ENCODE measurements around the gene COL7A1.

Gene COL7A1
- 0.85 to 4.1 (median 2.0) reads per million in 9 experiments for total RNA-seq

DNA sequence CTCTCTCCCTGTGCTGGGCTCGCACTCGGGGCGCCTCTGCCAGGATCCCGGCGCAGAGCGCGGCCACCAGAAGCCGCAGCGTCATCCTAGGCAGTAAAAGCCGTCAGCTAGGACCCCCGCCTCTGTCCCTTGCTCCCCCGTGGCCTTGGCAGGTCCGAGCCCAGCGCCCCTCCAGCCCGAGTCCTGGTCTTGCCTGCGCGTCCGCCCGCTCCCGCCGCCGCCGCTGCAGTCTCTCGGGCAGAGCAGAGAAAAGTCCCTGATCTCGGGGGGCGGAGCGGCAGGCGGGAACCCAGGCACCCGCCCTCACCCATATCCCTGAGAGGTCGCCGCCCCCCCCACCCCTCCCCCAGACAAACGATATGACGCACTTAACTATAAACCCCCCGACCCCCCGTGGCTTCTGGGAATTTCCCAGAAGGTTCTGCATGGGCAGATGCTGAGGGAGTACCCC lies at the start of gene COL7A1:
TSS of gene COL7A1 (minus strand) at position 255 of the 451 bp plus-strand sequence. CDS start at position 85, 170 bp downstream.
- DNase-seq (no peak), ATAC-seq (replicated peaks) (peak; percentile 34)
- H3K4me1 Mint-ChIP-seq (ENCODE audit: low read depth in 2 of 2) = peaks cover 4% of the 10 kb centered on the region in 2 donors
- peak within 1 kb of the TSS in 1 of 2 donors; percentile 18 for H3K27ac Mint-ChIP-seq
- no peaks in the 10 kb centered on the region for H3K9me3 Mint-ChIP-seq
- H3K36me3 Mint-ChIP-seq (ENCODE audit: insufficient read depth) = peaks cover 15% of the 10 kb centered on the region
- H3K27me3 Mint-ChIP-seq = peaks cover 34 to 57% of the 10 kb centered on the region in 2 donors
- peak within 1 kb of the TSS; percentile 0 to 18 for H3K4me3 Mint-ChIP-seq

DNA sequence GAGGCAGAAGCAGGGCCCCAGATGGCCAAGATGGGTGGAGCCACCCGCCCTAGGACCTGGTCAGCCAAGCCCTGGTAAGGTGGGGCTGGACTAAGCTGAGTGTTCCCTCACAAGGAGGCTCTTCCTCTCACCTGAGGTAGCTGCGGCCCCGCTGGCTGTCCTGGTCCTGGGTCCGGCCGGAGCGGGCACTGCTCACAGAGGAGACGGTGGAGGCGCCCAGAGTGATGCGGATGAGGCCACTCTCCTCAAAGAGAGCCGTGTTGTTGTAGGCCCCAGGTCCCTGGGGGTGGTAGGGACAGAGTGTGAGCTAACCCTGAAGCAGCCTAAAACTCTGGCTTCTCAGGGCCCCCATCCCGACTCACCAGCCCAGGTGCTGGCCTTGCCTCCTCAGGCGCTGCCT lies 47.5 kb upstream of the COL7A1 start:
- Mint-ChIP-seq H3K27ac (no peak overlapping the region), H3K36me3 (ENCODE audit: insufficient read depth) (peaks cover 9% of the 10 kb centered on the region), H3K4me1 (ENCODE audit: low read depth in 2 of 2) (peaks cover 0 to 2% of the 10 kb centered on the region in 2 donors), H3K9me3 (no peaks in the 10 kb centered on the region), H3K27me3 (peaks cover 0 to 9% of the 10 kb centered on the region in 2 donors), H3K4me3 (no peak overlapping the region)
- ATAC-seq (replicated peaks) = no peak
- DNase-seq = no peak

DNA sequence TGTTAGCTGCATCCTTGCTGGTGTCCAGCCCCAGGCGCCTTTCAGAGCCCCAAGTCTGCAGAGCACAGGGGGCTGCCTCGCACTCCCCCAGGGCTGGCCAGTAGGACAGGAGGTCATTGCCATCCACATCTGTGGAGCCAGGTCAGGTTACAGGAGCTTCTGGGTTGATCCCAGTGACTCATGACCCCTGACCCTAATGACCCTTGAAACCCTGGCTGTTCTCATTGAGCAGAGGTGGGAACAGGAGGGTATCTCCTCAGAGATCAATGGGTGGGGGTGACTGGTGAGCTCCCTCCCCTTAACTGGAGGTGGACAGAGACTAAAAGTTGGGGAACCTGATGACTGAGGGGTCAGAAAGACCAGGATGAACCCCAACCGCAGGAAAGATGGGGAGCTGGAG lies 46.3 kb upstream of the COL7A1 start:
- H3K27me3 Mint-ChIP-seq = peaks cover 0 to 9% of the 10 kb centered on the region in 2 donors
- peaks cover 9% of the 10 kb centered on the region for H3K36me3 Mint-ChIP-seq (ENCODE audit: insufficient read depth)
- H3K27ac Mint-ChIP-seq = no peak overlapping the region
- peaks cover 0 to 5% of the 10 kb centered on the region in 2 donors for H3K4me1 Mint-ChIP-seq (ENCODE audit: low read depth in 2 of 2)
- no peaks in the 10 kb centered on the region for H3K9me3 Mint-ChIP-seq
- no peak overlapping the region for H3K4me3 Mint-ChIP-seq
- ATAC-seq (replicated peaks) = no peak
- no peak for DNase-seq

DNA sequence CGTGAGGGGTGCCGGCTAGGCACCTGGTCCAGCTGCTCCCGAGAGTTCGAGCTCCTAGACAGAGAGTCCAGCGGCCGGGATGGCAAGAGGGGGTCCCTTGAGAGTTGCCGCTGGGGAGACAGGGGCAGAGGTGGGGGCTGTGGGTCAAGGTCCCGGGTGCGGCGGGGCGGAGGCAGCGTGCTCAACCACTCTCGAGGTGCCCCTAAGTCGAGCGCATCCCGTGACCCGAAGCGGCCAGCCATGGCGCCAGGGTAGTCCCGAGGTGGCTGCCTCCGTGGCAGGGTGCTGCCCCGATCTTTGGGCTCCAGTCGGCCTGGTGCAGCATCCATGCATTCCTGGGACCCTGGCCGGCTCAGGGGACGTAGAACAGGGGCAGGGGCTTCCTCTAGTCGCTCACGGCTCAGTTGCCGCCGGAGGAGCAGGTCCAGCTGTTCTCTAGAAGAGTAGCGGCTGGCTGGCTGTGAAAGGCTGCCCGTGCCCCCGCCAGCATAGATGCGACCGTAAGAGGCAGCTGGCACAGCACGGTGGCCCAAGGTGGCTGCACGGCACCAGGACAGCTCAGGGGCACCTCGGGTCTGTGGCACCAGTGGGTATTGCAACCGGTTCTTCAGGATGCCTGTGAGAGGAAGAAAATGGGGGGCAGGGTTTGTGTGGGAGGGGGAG lies 44.9 kb upstream of the COL7A1 start:
- Mint-ChIP-seq H3K36me3 (ENCODE audit: insufficient read depth) (peaks cover 12% of the 10 kb centered on the region), H3K27ac (no peak overlapping the region), H3K4me1 (ENCODE audit: low read depth in 2 of 2) (peaks cover 0 to 8% of the 10 kb centered on the region in 2 donors), H3K9me3 (no peaks in the 10 kb centered on the region), H3K4me3 (no peak overlapping the region), H3K27me3 (peaks cover 0 to 9% of the 10 kb centered on the region in 2 donors)
- no peak for DNase-seq
- ATAC-seq (replicated peaks) = no peak

DNA sequence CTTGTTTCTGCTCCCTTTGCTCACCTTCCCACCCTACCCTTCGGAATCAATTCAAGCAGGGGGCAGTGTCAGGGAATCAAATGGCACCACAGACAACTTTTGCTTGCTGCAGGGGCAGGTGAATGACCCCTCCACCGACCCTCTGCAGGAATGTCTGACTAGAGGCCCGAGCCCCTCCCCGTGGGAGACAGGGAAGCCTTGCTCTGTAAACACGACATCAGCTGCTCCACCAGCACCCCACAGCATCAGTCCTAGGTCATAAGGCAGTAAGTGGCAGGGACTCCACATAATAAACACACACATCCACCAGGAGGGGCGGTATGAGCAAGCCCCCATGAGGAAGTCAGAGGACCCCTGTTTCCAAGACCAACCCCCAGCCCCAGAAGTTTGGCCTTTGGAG lies 42.2 kb upstream of the COL7A1 start:
- H3K4me1 Mint-ChIP-seq (ENCODE audit: low read depth in 2 of 2) = peaks cover 10 to 18% of the 10 kb centered on the region in 2 donors
- peak overlapping the region in 1 of 2 donors; percentile 54 for H3K27ac Mint-ChIP-seq
- H3K36me3 Mint-ChIP-seq (ENCODE audit: insufficient read depth) = peaks cover 8% of the 10 kb centered on the region
- H3K27me3 Mint-ChIP-seq = peaks cover 0 to 9% of the 10 kb centered on the region in 2 donors
- ATAC-seq (replicated peaks) = no peak
- peak overlapping the region in 1 of 2 donors; percentile 62 for H3K4me3 Mint-ChIP-seq
- H3K9me3 Mint-ChIP-seq = no peaks in the 10 kb centered on the region
- no peak for DNase-seq

DNA sequence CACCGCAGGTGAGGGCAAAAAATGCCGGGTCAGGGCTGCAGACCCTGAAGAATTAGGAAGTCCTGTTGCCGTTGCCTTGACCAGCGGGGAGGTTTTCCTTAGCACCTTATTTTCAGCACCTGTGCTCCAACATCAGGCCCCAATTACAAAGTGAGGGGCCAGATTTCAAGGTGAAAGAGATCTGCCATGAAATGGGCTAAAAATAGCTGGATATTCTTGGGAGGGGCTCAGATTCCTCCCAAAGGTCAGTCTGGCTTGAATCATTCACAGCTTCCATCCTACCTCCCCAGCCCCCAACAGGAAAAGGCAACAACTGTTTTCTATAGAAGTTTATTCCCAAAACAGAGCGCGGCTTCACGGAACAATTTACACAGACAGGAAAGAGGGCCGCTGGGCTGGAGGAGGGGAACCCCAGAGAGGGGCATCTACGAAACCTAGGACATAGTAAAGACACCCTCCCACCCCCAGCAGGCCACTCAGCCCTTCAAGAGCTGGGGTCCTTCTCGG lies 41.1 kb upstream of the COL7A1 start:
- ATAC-seq (replicated peaks) = no peak
- no peak for DNase-seq
- H3K9me3 Mint-ChIP-seq = no peaks in the 10 kb centered on the region
- peaks cover 2% of the 10 kb centered on the region for H3K36me3 Mint-ChIP-seq (ENCODE audit: insufficient read depth)
- H3K4me1 Mint-ChIP-seq (ENCODE audit: low read depth in 2 of 2) = peaks cover 14 to 18% of the 10 kb centered on the region in 2 donors
- no peaks in the 10 kb centered on the region for H3K27me3 Mint-ChIP-seq
- peak overlapping the region; percentile 80 to 89 for H3K4me3 Mint-ChIP-seq
- H3K27ac Mint-ChIP-seq = no peak overlapping the region

DNA sequence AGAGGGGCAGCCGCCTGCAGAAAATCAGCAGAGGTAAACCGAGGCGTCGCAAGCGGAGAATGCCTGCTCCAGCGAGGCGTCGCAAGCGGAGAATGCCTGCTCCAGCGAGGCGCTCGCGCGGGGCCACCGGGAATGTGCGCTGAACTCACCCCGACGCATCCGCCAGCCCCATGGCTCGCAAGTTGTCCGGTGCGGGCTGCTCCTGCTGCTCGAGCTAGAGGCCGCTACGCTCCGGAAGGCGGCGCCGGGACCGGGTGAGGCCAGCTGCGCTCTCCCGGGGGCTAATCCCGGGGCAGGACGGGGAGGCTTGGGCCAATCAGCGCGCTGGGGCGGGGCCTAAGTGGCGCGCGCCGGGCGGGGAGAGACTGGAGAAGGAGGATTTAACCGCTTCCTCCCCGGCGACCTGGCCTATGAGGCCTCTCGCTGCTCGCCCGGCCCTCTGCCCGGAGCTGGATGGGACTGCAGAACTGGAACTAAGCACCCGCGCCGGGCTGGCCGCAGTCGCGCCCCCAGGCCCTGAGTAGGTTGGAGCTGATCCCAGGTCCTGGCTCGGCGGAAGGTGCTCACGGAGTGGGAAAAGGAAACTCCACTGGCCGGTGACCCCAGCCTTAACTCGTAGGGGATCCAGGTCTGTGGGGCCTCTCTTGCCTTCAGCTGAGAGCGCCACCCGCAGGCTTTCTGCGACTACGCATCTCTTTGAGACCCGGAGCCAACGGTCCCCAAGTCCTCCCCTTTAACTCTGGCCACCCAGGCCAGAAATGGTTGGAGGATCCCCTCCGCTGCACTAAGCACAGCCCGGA lies 40.3 kb upstream of the COL7A1 start, which contains the start of gene SLC26A6:
TSS of gene SLC26A6 (minus strand) at position 240 of the 800 bp plus-strand sequence. CDS start at position 172, 68 bp downstream.
- Mint-ChIP-seq H3K4me3 (peak within 1 kb of the TSS; percentile 80 to 89), H3K9me3 (no peaks in the 10 kb centered on the region), H3K36me3 (ENCODE audit: insufficient read depth) (peaks cover 2% of the 10 kb centered on the region), H3K4me1 (ENCODE audit: low read depth in 2 of 2) (peaks cover 14 to 18% of the 10 kb centered on the region in 2 donors), H3K27me3 (no peaks in the 10 kb centered on the region), H3K27ac (peak within 1 kb of the TSS; percentile 61 to 82)
- peak; percentile 97 for ATAC-seq (replicated peaks)
- DNase-seq = peak; percentile 88 to 90 (median 89)

DNA sequence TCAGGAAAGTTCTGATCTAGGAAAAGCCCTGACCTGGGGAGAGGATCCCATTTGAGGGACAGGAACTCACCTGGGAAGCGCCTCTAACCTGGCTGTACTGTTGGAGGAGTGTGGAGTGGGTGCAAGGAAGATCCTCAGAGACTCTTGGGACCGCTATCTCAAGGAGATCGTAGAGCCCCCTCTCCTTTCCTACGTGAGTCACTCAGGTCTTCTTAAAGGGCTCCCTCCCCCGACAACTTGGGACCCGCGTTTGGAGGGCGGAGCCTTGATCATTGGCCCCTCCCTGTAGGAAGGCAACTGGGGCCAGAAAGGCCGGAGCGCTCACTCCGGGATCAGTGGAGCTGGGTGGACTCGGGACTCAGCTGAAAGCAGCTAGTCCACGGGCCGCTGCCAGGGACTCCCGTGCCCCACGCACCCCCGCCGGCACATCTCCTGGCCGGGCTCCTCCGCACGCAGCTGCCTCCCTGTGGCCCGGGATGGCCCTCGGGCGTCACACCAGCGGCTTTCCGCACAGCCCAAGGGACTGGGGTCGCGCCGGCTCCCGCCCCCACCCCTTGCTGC lies 39.6 kb upstream of the COL7A1 start:
- Mint-ChIP-seq H3K36me3 (ENCODE audit: insufficient read depth) (peaks cover 5% of the 10 kb centered on the region), H3K27me3 (no peaks in the 10 kb centered on the region), H3K4me1 (ENCODE audit: low read depth in 2 of 2) (peaks cover 14 to 18% of the 10 kb centered on the region in 2 donors), H3K27ac (peak overlapping the region; percentile 61 to 82), H3K4me3 (peak overlapping the region; percentile 80 to 89), H3K9me3 (no peaks in the 10 kb centered on the region)
- ATAC-seq (replicated peaks) (peak; percentile 20), DNase-seq (peak in 2 of 3 experiments; percentile 11 to 16)

DNA sequence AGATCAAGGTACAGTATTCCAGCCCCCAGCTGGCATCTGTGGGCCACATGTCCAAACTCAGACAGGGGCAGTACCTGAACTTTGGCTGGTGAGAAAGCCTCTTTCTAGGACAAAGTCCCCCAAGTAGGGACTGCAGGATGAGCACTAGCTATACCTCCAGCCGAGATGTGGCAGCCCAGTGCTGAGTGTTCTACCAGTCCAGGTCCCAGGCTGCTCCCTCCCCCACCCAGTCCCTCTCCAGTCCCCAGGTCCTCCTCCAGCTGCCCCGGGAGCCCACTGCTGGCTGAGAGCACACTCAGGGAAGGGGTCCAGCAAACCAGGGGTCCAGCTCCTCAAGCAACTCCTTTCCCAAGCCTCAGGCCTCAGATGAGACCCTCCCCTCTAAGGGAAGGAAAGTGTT lies 38.6 kb upstream of the COL7A1 start:
- Mint-ChIP-seq H3K27ac (peak overlapping the region; percentile 61 to 82), H3K4me3 (peak overlapping the region; percentile 80 to 89), H3K4me1 (ENCODE audit: low read depth in 2 of 2) (peaks cover 14 to 16% of the 10 kb centered on the region in 2 donors), H3K9me3 (no peaks in the 10 kb centered on the region), H3K36me3 (ENCODE audit: insufficient read depth) (peaks cover 9% of the 10 kb centered on the region), H3K27me3 (no peaks in the 10 kb centered on the region)
- DNase-seq (no peak), ATAC-seq (replicated peaks) (no peak)

DNA sequence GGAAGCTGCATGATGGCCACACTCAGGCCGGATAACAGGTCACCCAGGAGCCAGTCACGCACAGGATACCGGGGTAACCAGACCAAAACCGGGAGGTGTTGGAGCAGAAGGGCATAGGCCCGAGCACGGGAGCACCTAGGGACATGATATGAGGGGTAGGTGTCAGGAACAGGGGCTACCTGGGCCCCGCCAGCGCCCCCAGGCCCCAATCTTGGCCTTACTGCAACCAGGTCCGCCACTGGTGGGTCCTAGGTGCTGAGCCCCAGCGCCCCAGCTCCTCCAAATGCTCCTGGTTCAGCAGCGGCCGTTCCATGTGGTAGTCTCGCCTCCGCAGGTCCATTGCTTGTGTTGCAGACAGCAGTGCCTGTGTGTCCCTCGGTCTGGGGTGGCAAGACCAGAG lies 38.1 kb upstream of the COL7A1 start:
- no peak overlapping the region for H3K4me3 Mint-ChIP-seq
- ATAC-seq (replicated peaks) (no peak), DNase-seq (no peak)
- no peaks in the 10 kb centered on the region for H3K9me3 Mint-ChIP-seq
- peaks cover 14 to 16% of the 10 kb centered on the region in 2 donors for H3K4me1 Mint-ChIP-seq (ENCODE audit: low read depth in 2 of 2)
- no peaks in the 10 kb centered on the region for H3K27me3 Mint-ChIP-seq
- H3K27ac Mint-ChIP-seq = peak overlapping the region in 1 of 2 donors; percentile 5
- H3K36me3 Mint-ChIP-seq (ENCODE audit: insufficient read depth) = peaks cover 11% of the 10 kb centered on the region

DNA sequence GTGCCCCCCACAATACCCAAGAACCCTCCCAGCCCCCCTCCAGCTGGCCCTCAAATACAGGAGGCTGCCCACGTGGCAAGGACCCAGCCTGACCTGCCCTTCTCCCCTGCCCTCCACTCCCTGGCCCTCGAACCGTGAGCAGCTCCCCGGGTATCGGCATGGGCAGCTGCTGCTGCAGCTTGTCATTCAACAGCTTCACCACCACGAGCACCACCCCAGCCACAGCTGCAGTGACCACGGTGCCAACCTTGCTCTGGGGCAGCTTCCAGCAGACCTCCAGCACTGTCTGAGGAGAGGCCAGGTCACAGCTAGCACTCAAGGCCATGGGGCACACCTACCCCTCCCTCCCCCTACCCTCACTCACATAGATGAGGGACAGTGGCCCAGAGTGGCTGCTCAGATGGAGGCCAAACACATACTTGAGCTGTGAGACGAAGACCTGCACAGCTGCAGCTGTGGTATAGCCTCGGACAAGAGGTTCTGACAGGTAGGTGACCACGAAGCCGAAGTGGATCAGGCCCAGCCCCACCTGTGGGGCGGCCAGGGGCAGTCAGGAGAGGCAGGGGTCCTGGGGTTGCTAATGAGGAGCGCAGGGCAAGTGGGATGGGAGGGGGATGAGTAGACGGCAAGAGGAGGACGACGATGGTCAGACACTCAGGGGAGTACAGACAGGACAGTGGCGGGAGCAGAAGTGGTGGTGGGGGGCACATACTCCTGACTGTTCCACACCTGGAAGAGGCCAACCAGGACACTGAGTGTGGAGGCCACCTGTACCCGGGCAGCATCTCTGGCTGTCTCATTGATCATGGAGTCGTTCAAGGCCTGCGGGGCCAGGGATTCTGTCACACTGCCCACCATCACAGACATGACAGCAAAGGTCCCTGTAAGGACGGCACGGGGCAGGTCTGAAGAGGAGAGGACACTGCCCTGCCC lies 36.7 kb upstream of the COL7A1 start:
- Mint-ChIP-seq H3K27ac (no peak overlapping the region), H3K27me3 (no peaks in the 10 kb centered on the region), H3K4me3 (no peak overlapping the region), H3K9me3 (no peaks in the 10 kb centered on the region), H3K4me1 (ENCODE audit: low read depth in 2 of 2) (peaks cover 13 to 14% of the 10 kb centered on the region in 2 donors), H3K36me3 (ENCODE audit: insufficient read depth) (peaks cover 13% of the 10 kb centered on the region)
- DNase-seq = no peak
- ATAC-seq (replicated peaks) = no peak

DNA sequence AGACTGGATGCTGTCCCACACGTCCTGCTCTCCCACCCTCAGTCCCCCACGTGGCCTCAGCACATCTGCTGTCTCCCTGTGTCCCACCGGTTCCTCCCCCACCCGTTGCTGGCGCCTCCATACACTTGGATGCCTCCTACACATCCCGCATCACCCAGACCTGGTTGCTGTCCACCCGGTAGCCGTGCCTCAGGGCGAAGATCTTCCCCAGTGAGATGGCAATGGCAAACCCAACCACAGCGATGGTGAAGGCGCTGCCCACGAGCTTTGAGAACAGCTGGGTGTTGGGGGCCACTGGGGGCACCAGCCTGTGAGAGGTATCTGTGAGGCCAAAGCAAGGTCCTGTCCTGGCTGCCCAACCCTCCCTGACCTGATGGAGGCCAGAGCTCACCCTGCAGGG lies 35.7 kb upstream of the COL7A1 start:
- no peak for ATAC-seq (replicated peaks)
- H3K9me3 Mint-ChIP-seq = no peaks in the 10 kb centered on the region
- H3K36me3 Mint-ChIP-seq (ENCODE audit: insufficient read depth) = peaks cover 13% of the 10 kb centered on the region
- DNase-seq = no peak
- H3K4me3 Mint-ChIP-seq = no peak overlapping the region
- no peak overlapping the region for H3K27ac Mint-ChIP-seq
- peaks cover 13 to 14% of the 10 kb centered on the region in 2 donors for H3K4me1 Mint-ChIP-seq (ENCODE audit: low read depth in 2 of 2)
- H3K27me3 Mint-ChIP-seq = no peaks in the 10 kb centered on the region
